GM18861 (cell line): ENCODE data around the gene TNIK.

Experiments used
- ATAC-seq: cut with Tn5 transposase; IDR thresholded peaks from one replicate; pipeline ENCODE4 v1.9.1; 2021; ENCODE audit not compliant: unreplicated experiment

Gene TNIK

GRCh38 chr3:171021377-171021776 lies 438.8 kb downstream of the TNIK start:
- ATAC-seq = no peak

GRCh38 chr3:171018156-171018935 lies 441.9 kb downstream of the TNIK start:
- no peak for ATAC-seq

DNA sequence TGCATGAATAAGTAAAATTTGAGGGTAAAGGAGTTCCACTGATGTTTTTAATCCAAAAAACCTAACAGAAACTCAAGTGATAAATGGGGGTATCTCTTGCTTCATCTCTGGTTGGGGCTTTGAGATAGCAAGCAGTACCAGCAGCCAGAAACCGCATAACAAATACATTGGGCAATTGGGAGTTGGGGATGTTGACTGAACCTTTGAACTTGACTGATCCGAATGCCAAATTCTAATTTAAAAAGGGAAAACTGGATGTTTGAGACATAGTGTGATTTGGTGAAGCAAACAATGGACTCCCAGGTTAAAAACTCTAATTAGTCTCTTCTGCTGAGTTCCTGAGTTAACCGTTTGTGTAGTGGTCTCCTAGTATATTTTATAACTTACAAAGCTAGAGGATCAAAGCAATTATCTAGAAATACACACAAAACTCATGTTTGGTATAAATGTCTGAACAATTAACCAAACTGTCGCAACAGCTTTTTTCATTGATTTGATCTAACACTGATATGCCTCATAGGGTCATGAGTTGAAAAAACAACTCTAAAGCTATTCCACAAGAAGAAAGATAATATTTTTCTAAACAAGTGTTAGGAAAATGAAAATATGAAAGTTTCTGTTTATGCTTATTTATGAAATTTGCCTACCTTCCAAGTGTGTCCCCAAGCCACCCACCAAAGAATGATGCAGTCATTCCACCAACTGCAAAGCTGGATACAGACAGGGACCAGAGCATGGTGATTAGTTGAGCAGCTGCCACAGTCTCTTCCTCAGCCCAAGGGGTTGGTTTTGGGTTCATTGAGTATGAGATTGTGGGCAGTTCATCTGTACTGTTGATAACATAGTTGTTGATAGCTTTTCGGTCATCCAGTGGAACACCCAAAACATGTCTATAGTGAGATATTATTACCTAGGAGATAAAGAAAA lies 446.1 kb downstream of the TNIK start:
- no peak for ATAC-seq

GRCh38 chr3:171011873-171012336 lies 448.3 kb downstream of the TNIK start:
- ATAC-seq = no peak
